ENCODE data around the gene SPG11.
A peak's percentile ranks its signal among the peaks of the same experiment; 100 is the strongest.

The SPG11 gene

GRCh38 chr15:44682809-44683682 lies 19.6 kb upstream of the SPG11 start:
- DNase-seq (ENCODE audit: low read depth in 2 of 2), result peak; percentile 50 to 56

DNA sequence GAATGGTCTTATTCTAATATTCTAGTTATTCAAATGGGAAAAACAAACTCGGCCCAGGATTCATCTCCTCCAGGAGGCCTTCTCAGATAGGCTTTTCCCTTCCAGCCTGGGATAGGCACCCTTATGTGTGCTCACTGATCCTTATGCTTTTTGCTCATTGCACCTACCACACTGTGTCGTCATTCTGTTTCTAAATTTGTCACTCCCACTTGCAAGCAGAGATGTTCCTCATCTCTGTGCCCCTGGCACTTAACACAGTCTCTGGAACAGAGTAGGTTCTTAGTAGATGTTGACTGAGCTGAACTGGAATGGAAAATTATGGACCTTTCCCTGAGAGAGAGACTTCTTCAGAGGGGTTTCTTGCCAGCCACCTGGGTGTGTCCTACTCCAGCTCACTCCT lies 18.7 kb upstream of the SPG11 start:
- DNase-seq (ENCODE audit: low read depth in 2 of 2), result no peak

DNA sequence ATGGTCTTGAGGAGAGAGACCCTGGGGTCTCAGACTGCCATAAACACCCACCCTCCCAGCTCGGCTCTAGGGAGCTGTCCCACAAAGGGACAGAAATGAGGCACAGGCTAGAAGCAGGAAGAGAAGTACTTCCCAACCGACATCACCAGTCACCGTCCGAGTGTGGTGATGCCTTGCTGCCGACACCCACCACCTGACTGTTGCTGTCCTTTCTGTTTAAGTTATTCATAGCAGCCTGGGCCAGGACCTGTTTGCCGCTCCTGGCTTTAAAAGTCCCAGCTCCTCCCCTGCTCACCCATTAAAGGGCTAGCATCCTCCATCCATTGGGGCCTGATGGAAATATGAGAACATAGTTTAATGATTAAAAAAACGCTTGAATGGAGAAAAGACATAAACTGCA lies 13.2 kb upstream of the SPG11 start:
- no peak for DNase-seq (ENCODE audit: low read depth in 2 of 2)

DNA sequence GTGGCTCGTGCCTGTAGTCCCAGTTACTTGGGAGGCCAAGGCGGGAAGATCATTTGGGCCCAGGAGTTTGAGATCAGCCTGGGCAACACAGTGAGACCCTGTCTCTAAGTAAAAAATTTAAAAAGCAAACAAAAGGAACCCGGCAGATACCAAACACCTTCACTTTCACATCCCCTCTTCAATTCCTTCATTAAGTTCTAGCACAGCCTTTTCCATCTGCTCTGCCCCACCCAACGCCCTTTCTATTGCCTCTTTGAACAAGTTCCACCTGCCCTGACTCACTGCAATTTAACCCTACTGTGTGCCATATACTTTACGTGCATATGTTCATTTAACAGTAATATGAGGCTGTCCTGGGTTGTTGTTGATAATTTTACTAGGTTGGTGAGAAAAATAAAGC lies 12.4 kb upstream of the SPG11 start:
- no peak for DNase-seq (ENCODE audit: low read depth in 2 of 2)

DNA sequence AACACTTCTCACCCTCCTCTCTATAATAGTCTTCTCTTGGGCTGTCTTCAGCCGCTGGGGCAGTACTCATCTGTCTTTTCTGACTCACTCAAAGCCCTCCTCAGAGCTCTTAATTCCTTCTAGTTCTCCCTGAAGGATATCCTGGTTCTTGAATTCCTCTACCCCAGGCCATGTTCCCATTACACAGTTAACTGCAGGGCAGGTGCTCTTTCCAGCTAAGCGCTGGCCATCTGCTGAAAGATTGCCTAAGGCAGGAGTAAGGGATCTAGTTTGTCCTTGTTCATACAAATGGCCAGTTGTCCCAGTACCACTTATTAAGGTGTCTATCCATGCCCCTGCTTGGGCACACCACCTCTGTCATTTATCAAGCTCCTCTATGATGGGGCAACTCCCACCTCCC lies 10.2 kb upstream of the SPG11 start:
- DNase-seq (ENCODE audit: low read depth in 2 of 2), result no peak

DNA sequence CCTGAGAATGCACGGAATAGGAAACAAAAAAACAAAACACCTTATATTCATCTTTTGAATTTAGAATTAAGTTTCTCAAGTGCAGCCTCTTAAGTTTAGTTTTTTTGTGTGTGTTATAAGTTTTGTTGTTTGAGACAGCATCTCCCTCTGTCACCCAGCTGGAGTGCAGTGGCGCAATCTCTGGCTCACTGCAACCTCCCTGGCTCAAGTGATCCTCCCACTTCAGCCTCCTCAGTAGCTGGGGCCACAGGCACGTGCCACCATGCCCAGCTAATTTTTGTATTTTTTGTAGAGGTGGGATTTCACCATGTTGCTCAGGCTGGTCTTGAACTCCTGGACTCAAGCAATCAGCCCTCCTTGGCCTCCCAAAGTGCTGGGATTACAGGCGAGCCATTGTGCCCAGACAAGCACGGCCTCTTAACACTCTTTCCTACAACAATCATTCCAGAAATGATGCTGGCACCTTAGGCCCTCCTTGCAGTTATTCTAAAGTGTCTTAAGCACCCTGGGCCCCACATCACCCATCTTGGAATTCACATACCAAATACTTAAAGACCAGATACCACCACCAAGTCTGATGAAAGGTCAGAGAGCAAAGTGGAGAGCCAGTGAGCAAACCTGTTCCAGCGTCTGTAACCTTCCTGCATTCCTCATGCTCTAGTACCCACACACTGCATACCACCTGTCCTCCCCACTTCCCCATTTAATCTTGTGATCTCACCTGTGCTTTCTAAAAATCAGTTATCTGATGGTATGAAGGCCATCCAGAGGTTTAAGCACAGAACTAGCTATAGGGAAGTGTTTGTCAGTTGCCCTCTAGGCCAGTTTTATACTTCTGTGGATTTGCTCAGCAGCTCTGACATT lies 6.9 kb upstream of the SPG11 start:
- no peak for DNase-seq (ENCODE audit: low read depth in 2 of 2)

GRCh38 chr15:44668921-44669320 lies 5.5 kb upstream of the SPG11 start:
- DNase-seq (ENCODE audit: low read depth in 2 of 2), result no peak

- no peak for DNase-seq (ENCODE audit: low read depth in 2 of 2)
Measured at GRCh38 chr15:44667039-44667360, 3.5 kb upstream of the SPG11 start.

GRCh38 chr15:44666210-44667038 lies 3.0 kb upstream of the SPG11 start:
- no peak for DNase-seq (ENCODE audit: low read depth in 2 of 2)

- peak; percentile 61 to 63 for DNase-seq (ENCODE audit: low read depth in 2 of 2)
Measured at GRCh38 chr15:44662478-44663409, 718 bp downstream of the SPG11 start.

DNA sequence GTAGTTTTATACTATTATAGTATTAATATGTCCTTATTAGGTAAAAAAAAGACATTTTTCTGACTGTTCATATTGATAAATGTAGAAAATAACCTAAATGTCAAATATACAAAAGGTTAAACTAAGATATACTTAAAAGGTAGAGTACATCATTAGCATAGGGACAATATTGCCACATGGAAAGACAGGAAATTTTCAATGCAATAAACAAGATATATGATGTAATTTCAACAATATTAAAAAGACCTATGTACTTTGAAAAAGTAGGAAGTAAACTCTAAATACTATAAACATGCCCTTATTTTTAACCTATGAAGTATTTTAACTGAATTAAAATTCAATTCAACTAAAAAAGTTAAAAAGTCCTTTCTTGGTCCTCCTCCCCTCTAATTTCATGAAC lies 1.9 kb downstream of the SPG11 start:
- no peak for DNase-seq (ENCODE audit: low read depth in 2 of 2)

- no peak for DNase-seq (ENCODE audit: low read depth in 2 of 2)
Measured at GRCh38 chr15:44659056-44659455, 4.4 kb downstream of the SPG11 start.

- DNase-seq (ENCODE audit: low read depth in 2 of 2), result no peak
Measured at GRCh38 chr15:44657378-44657777, 6.1 kb downstream of the SPG11 start.

DNA sequence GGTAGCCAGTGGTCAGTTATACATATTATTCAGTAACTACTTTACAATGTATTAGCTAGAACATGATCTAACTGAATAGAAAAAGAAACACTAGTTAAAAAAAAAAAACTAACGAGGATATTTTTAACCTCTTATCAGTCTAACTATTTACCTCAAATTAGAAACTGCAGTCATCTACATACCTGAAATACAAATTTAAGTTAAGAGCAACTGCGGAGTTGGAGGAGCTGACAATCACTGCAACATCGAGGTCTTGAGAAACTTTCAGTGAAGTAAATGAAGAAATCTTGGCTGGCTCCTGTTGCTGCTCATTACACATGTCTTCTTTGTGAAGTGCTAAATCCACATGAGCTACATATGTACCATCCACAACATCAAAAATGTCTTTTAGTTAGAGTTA lies 6.5 kb downstream of the SPG11 start:
- no peak for DNase-seq (ENCODE audit: low read depth in 2 of 2)

DNA sequence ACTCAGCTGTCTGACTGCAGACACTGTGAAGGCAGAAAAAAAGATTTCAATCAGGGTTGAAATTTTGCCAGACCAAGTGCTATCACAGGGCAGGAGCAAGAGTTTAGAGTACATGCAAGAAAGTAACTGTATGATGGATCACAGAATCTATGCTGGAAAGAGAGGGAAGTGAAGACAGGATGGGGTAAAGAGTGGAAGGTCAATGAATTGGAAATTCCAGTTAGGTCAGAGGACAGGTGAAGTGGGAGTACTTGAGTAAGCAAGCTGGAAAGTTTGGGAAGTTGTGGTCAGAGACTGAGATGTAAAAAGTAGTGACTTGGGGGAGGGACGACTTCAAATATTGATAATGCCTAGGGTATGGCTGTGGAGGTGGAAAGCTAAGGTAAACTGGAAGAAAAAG lies 7.2 kb downstream of the SPG11 start:
- DNase-seq (ENCODE audit: low read depth in 2 of 2), result no peak

DNA sequence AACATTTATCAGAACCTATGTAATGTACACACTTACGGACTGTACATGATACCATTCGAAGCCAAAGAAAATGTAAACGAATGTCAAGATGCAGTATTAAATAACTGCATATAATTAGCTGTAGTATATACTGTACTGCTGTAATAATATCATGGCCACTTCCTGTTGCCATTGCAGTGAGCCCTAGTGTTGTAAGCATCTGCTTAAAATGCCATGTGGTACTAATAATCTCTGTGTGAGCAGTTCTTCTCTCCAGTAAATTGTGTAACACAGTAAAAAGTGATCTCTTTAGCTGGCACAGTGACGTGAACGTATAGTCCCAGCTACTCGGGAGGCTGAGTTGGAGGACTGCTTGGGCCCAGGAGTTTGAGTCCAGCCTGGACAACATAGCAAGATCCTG lies 8.6 kb downstream of the SPG11 start:
- DNase-seq (ENCODE audit: low read depth in 2 of 2), result no peak

- no peak for DNase-seq (ENCODE audit: low read depth in 2 of 2)
Measured at GRCh38 chr15:44647637-44648036, 15.8 kb downstream of the SPG11 start.

DNA sequence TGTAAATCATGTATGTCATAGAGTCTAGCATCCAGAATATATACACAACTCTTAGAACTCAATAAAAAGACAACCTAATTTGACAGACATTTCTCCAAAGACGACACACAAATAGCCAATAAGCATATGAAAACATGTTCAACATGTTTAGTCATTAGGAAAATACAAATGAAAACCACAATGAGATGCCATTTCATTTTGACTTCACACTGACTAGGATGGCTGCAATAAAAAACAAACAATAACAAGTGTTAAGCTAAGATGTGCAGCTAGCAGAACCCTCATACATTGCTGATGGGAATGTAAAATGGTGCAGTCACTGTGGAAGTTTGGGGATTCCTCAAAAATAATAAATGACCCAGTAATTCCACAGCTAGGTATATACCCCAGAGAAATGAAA lies 16.4 kb downstream of the SPG11 start:
- no peak for DNase-seq (ENCODE audit: low read depth in 2 of 2)

DNA sequence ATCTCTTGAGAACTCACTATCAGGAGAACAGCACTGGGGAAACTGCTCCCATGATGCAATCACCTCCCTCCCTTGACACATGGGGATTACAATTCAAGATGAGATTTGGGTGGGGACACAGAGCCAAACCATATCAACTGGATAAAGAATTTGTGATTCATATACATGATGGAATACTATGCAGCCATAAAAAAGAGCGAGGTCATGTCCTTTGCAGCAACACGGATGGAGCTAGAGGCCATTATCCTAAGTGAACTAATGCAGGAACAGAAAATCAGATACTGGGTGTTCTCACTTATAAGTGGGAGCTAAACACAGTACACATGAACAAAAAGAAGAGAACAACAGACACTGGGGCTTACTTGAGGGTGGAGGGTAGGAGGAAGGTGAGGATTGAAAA lies 17.0 kb downstream of the SPG11 start:
- no peak for DNase-seq (ENCODE audit: low read depth in 2 of 2)

DNA sequence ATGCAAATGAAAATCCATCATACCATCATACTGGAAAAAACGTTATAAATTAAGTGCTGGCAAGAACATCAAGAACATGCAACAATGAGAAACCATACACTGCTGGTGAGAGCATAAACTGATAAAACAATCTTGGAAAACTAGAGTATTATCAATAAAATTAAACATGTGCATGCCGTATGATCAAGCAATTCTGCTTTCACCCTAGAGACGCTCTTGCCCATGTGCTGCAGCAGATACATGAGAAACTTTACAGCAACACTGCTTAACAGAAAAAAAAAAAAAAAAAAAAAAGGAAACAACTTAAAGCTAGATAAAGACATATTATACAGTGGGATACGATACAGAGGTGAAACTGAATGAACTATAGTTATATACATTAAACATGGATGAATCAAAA lies 21.8 kb downstream of the SPG11 start:
- no peak for DNase-seq (ENCODE audit: low read depth in 2 of 2)

- DNase-seq (ENCODE audit: low read depth in 2 of 2), result no peak
Measured at GRCh38 chr15:44636976-44637375, 26.5 kb downstream of the SPG11 start.
